Measurements from ENCODE around the gene FDPS. TPM values are rescaled to one million over a fixed set of nuclear protein-coding genes. Genes with fewer than 3 reads are reported as not detected.
A peak's percentile ranks its signal among the peaks of the same experiment; 100 is the strongest.

FDPS gene
- total and polyA plus RNA-seq, 2 donors (not counting 3 experiments of a cell fraction or from before 2014, with no cell fraction given): 630 to 646 TPM

GRCh38 chr1:155323729-155324036 is 15.0 kb downstream of the FDPS start:
- H3K27me3 ChIP-seq (ENCODE audit: control insufficient read depth in 2 of 2, insufficient read depth in 2 of 2, low read length in 2 of 2): no peaks in the 10 kb centered on the region
- H3K9me1 ChIP-seq (replicated peaks; ENCODE audit: control insufficient read depth, extremely low read depth, insufficient read depth, low read length): no peaks in the 10 kb centered on the region
- H3K79me2 ChIP-seq (ENCODE audit: control insufficient read depth, insufficient read depth, low read length): no peaks in the 10 kb centered on the region
- peak overlapping the region; percentile 61 to 76 (median 70) for H3K4me3 ChIP-seq (replicated peaks in 1 of 3; ENCODE audit: insufficient read depth in 1 of 3, low read depth in 1 of 3, low read length in 3 of 3)
- FAIRE-seq (no peak), DNase-seq (ENCODE audit: low read depth, low spot score) (peak; percentile 94)
- intact Hi-C loops (cut with micrococcal nuclease) (loop anchor here (1.0 to 5.0 kb wide), 9 partner anchors 14 to 324 kb away; partner anchors contain the start of genes ASH1L, CLK2, HCN3 and MTX1), dilution Hi-C loops (cut with MboI; ENCODE audit: extremely low pct_ligation_motif_present, low sequenced_read_pairs) (no loop called here)
- H3K4me2 ChIP-seq (ENCODE audit: insufficient read depth, low read length): peak overlapping the region; percentile 88
- POLR2A ChIA-PET: interaction anchor here (0.6 to 2.6 kb wide), 4 partner anchors 15 to 240 kb away, joined by 4 to 12 read pairs (median 4); partner anchors contain the start of genes ASH1L, CLK2 and FDPS
- H4K20me1 ChIP-seq (replicated peaks; ENCODE audit: control insufficient read depth, extremely low read depth, insufficient read depth, low read length): no peaks in the 10 kb centered on the region
- H3K27ac ChIP-seq (ENCODE audit: insufficient read depth, low read depth, low read length): peak overlapping the region; percentile 40
- CTCF ChIA-PET: interaction anchor here (0.5 to 7.2 kb wide), 15 partner anchors 11 to 181 kb away, joined by 3 to 115 read pairs (median 6); partner anchors contain the start of genes CLK2, FDPS, KRTCAP2 and THBS3
- peaks cover 9 to 19% of the 10 kb centered on the region in 2 experiments for H3K36me3 ChIP-seq (ENCODE audit: control insufficient read depth in 2 of 2, extremely low read depth in 1 of 2, insufficient read depth in 2 of 2, low read length in 2 of 2)
- H3K4me1 ChIP-seq (ENCODE audit: control insufficient read depth, extremely low read depth, insufficient read depth, low read length): peaks cover 41% of the 10 kb centered on the region
- peak; percentile 39 for TF ChIP-seq POLR2A (IDR thresholded peaks at IDR 0.05; ENCODE audit: low read depth, low read length)
- no peak for TF ChIP-seq GATA2 (IDR thresholded peaks at IDR 0.05; ENCODE audit: insufficient read depth, insufficient read length, low read depth, low read length)
- BruUV-seq (replicated peaks): no TSS peak
- peak overlapping the region; percentile 10 for H3K9ac ChIP-seq (replicated peaks; ENCODE audit: extremely low read depth, insufficient read depth, low read length)
- H3K9me3 ChIP-seq (replicated peaks; ENCODE audit: control insufficient read depth, insufficient read depth, low read length): no peaks in the 10 kb centered on the region
- H2AFZ ChIP-seq (ENCODE audit: low read depth, low read length): peak overlapping the region; percentile 22

- ChIA-PET POLR2A (interaction anchor here (0.6 to 2.6 kb wide), 4 partner anchors 16 to 239 kb away, joined by 4 to 12 read pairs (median 4); partner anchors contain the start of genes ASH1L, CLK2 and FDPS), CTCF (interaction anchor here (0.5 to 7.2 kb wide), 14 partner anchors 10 to 180 kb away, joined by 3 to 115 read pairs (median 6); partner anchors contain the start of genes CLK2, FDPS, KRTCAP2 and THBS3)
- FAIRE-seq (peak; percentile 97), DNase-seq (ENCODE audit: low read depth, low spot score) (peak; percentile 95)
- no TSS peak for BruUV-seq (replicated peaks)
- H3K9ac ChIP-seq (replicated peaks; ENCODE audit: extremely low read depth, insufficient read depth, low read length): peak overlapping the region; percentile 10
- intact Hi-C loops (cut with micrococcal nuclease): loop anchor here (1.0 to 5.0 kb wide), 4 partner anchors 116 to 323 kb away; partner anchors contain the start of genes ASH1L and MTX1
- no peaks in the 10 kb centered on the region for H3K27me3 ChIP-seq (ENCODE audit: control insufficient read depth in 2 of 2, insufficient read depth in 2 of 2, low read length in 2 of 2)
- peaks cover 5 to 14% of the 10 kb centered on the region in 2 experiments for H3K36me3 ChIP-seq (ENCODE audit: control insufficient read depth in 2 of 2, extremely low read depth in 1 of 2, insufficient read depth in 2 of 2, low read length in 2 of 2)
- no peaks in the 10 kb centered on the region for H3K79me2 ChIP-seq (ENCODE audit: control insufficient read depth, insufficient read depth, low read length)
- peak overlapping the region; percentile 40 for H3K27ac ChIP-seq (ENCODE audit: insufficient read depth, low read depth, low read length)
- dilution Hi-C loops (cut with MboI; ENCODE audit: extremely low pct_ligation_motif_present, low sequenced_read_pairs): no loop called here
- H3K4me3 ChIP-seq (replicated peaks in 1 of 3; ENCODE audit: insufficient read depth in 1 of 3, low read depth in 1 of 3, low read length in 3 of 3): peak overlapping the region; percentile 61 to 76 (median 70)
- no peaks in the 10 kb centered on the region for H4K20me1 ChIP-seq (replicated peaks; ENCODE audit: control insufficient read depth, extremely low read depth, insufficient read depth, low read length)
- H2AFZ ChIP-seq (ENCODE audit: low read depth, low read length): peak overlapping the region; percentile 61
- H3K4me2 ChIP-seq (ENCODE audit: insufficient read depth, low read length): peak overlapping the region; percentile 88
- H3K9me1 ChIP-seq (replicated peaks; ENCODE audit: control insufficient read depth, extremely low read depth, insufficient read depth, low read length): no peaks in the 10 kb centered on the region
- TF ChIP-seq EZH2 (IDR thresholded peaks at IDR 0.05; ENCODE audit: borderline replicate concordance, low read depth, low read length, severe bottlenecking): no peak
- TF ChIP-seq CTCF (IDR thresholded peaks at IDR 0.05; ENCODE audit: extremely low read depth in 1 of 2, insufficient read depth in 1 of 2, low read depth in 1 of 2, low read length in 2 of 2): no peak
- peak; percentile 96 for TF ChIP-seq MAX (IDR thresholded peaks at IDR 0.05; ENCODE audit: insufficient read depth, insufficient read length)
- peak; percentile 59 for TF ChIP-seq POLR2AphosphoS5 (IDR thresholded peaks at IDR 0.05; ENCODE audit: insufficient read depth, low read depth, low read length)
- TF ChIP-seq POLR2A (IDR thresholded peaks at IDR 0.05; ENCODE audit: low read depth, low read length): peak; percentile 56
- no peak for TF ChIP-seq GATA2 (IDR thresholded peaks at IDR 0.05; ENCODE audit: insufficient read depth, insufficient read length, low read depth, low read length)
- TF ChIP-seq JUN (IDR thresholded peaks at IDR 0.05; ENCODE audit: borderline replicate concordance, insufficient read depth, insufficient read length, low read depth): no peak
- H3K4me1 ChIP-seq (ENCODE audit: control insufficient read depth, extremely low read depth, insufficient read depth, low read length): peaks cover 41% of the 10 kb centered on the region
- no peaks in the 10 kb centered on the region for H3K9me3 ChIP-seq (replicated peaks; ENCODE audit: control insufficient read depth, insufficient read depth, low read length)
These were observed 15.5 kb downstream of the FDPS start for GRCh38 chr1:155324037-155324716.

All from endothelial cell of umbilical vein (primary cell).